OCI-LY7 (cell line): ENCODE results near the gene MTNR1A. TPM values are rescaled to one million over a fixed set of nuclear protein-coding genes. Genes with fewer than 3 reads are reported as not detected.

Experiments used
- BruUV-seq: library from RNA; stranded (reverse); fragments of 400-500 nt; replicated peaks from 2 replicates; lab custom pipeline; 2021; lab: Mats Ljungman, UMichigan
- CTCF ChIA-PET: fragments of 300-600 bp; sonication (Branson Sonifier 250); formaldehyde crosslinking; loops from one replicate; lab custom pipeline; 2022; ENCODE audit warnings: antibody characterized with exemption; ENCODE audit not compliant: unreplicated experiment; lab: Charles Lee
- POLR2A ChIA-PET: fragments of 300-600 bp; sonication (Branson Sonifier 250); formaldehyde crosslinking; loops from one replicate; lab custom pipeline; 2022; ENCODE audit warnings: antibody characterized with exemption; lab: Charles Lee
- DNase-seq: peaks from one replicate; pipeline ENCODE4 v3.0.0-alpha.2; 2015; ENCODE audit warnings: low spot score
- H2AFZ ChIP-seq: fragments of 200-600 bp; sonication (generic), shearing (Covaris generic); 2 replicates; pipeline ENCODE4 v1.6.1; 2014; ENCODE audit warnings: mild to moderate bottlenecking, antibody characterized with exemption, low read length, moderate library complexity
- H3K27ac ChIP-seq: fragments of 200-600 bp; sonication (generic); 2 replicates; pipeline ENCODE4 v1.5.1; 2014; ENCODE audit warnings: mixed run types, low read depth, mild to moderate bottlenecking, moderate library complexity, low read length, inconsistent platforms; ENCODE audit not compliant: poor library complexity, severe bottlenecking
- H3K36me3 ChIP-seq: fragments of 200-600 bp; sonication (generic); 2 replicates; pipeline ENCODE4 v1.6.1; 2014; ENCODE audit warnings: mild to moderate bottlenecking, antibody characterized with exemption, low read length, moderate library complexity, mixed read lengths; ENCODE audit not compliant: insufficient read depth
- H3K4me1 ChIP-seq: fragments of 200-600 bp; sonication (generic); 2 replicates; pipeline ENCODE4 v1.5.1; 2014; ENCODE audit warnings: mild to moderate bottlenecking, low read length; ENCODE audit not compliant: insufficient read depth, poor library complexity, severe bottlenecking
- H3K4me2 ChIP-seq: fragments of 200-600 bp; sonication (generic); 2 replicates; pipeline ENCODE4 v1.6.1; 2014; ENCODE audit warnings: mild to moderate bottlenecking, low read length
- H3K4me3 ChIP-seq: fragments of 200-600 bp; sonication (generic); 2 replicates; pipeline ENCODE4 v1.5.1; 2014; ENCODE audit warnings: mild to moderate bottlenecking, low read depth, low read length; ENCODE audit not compliant: poor library complexity, severe bottlenecking
- H3K79me2 ChIP-seq: fragments of 200-600 bp; sonication (generic); 2 replicates; pipeline ENCODE4 v1.6.1; 2016; ENCODE audit warnings: low read depth, mild to moderate bottlenecking, low read length, moderate library complexity, mixed read lengths; ENCODE audit not compliant: insufficient read depth
- H3K9me2 ChIP-seq: fragments of 200-600 bp; sonication (generic); 2 replicates; pipeline ENCODE4 v1.6.1; 2016; ENCODE audit warnings: mild to moderate bottlenecking, low read length, mixed read lengths; ENCODE audit not compliant: insufficient read depth
- H3K9me3 ChIP-seq: fragments of 200-600 bp; sonication (generic); 2 replicates; pipeline ENCODE4 v1.6.1; 2014; ENCODE audit warnings: mild to moderate bottlenecking, mixed run types, low read length, mixed read lengths
- H4K20me1 ChIP-seq: fragments of 200-600 bp; sonication (generic); 2 replicates; pipeline ENCODE4 v1.6.1; 2014; ENCODE audit warnings: mild to moderate bottlenecking, antibody characterized with exemption, low read length, moderate library complexity, mixed read lengths; ENCODE audit not compliant: insufficient read depth
- EZH2phosphoT487 ChIP-seq: fragments of 200-600 bp; sonication (generic); IDR thresholded peaks from 2 replicates; pipeline ENCODE4 v1.6.1; 2018; ENCODE audit warnings: low read depth, borderline replicate concordance, mild to moderate bottlenecking, mixed run types, antibody characterized with exemption, low read length, moderate library complexity, mixed read lengths
- intact Hi-C: fragments of 100-400 bp; cut with micrococcal nuclease; formaldehyde crosslinking; loops from one replicate; pipeline ENCODE4 v1.10.0; 2022; ENCODE audit not compliant: unreplicated experiment
- total RNA-seq, 2 experiments: library from RNA; depleted of rRNA in 1 of 2; stranded (reverse); fragments of >200 nt in 1 of 2; shearing (Covaris generic) in 1 of 2; gene quantifications; 2 replicates each; pipeline ENCODE4 v1.2.3, GENCODE V29; 2014 to 2022
- TF ChIP-seq, protein P1 (sequence below): fragments of 200-600 bp; sonication (generic); conservative IDR thresholded peaks from 2 replicates; pipeline ENCODE4 v1.5.1; 2014; ENCODE audit warnings: mild to moderate bottlenecking, antibody characterized with exemption, low read length, moderate library complexity, mixed read lengths

The MTNR1A gene
- total RNA-seq, 2 experiments from 2014 or later: not detected

GRCh38 chr4:186563761-186564160, 8.4 kb upstream of the MTNR1A start:
- Histone ChIP-seq H3K4me1 (no peaks in the 10 kb centered on the region), H3K36me3 (no peaks in the 10 kb centered on the region), H3K4me2 (no peak overlapping the region), H3K27ac (no peak overlapping the region), H3K9me3 (no peaks in the 10 kb centered on the region), H3K4me3 (no peak overlapping the region), H3K9me2 (no peaks in the 10 kb centered on the region), H2AFZ (no peak overlapping the region), H4K20me1 (no peaks in the 10 kb centered on the region), H3K79me2 (no peaks in the 10 kb centered on the region)
- TF ChIP-seq, protein P1, sequence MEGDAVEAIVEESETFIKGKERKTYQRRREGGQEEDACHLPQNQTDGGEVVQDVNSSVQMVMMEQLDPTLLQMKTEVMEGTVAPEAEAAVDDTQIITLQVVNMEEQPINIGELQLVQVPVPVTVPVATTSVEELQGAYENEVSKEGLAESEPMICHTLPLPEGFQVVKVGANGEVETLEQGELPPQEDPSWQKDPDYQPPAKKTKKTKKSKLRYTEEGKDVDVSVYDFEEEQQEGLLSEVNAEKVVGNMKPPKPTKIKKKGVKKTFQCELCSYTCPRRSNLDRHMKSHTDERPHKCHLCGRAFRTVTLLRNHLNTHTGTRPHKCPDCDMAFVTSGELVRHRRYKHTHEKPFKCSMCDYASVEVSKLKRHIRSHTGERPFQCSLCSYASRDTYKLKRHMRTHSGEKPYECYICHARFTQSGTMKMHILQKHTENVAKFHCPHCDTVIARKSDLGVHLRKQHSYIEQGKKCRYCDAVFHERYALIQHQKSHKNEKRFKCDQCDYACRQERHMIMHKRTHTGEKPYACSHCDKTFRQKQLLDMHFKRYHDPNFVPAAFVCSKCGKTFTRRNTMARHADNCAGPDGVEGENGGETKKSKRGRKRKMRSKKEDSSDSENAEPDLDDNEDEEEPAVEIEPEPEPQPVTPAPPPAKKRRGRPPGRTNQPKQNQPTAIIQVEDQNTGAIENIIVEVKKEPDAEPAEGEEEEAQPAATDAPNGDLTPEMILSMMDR: no peak
- TF ChIP-seq EZH2phosphoT487: no peak
- intact Hi-C loops: no loop called here
- BruUV-seq: no TSS peak
- CTCF ChIA-PET: no interaction called here
- no peak for DNase-seq
- POLR2A ChIA-PET: no interaction called here

DNA sequence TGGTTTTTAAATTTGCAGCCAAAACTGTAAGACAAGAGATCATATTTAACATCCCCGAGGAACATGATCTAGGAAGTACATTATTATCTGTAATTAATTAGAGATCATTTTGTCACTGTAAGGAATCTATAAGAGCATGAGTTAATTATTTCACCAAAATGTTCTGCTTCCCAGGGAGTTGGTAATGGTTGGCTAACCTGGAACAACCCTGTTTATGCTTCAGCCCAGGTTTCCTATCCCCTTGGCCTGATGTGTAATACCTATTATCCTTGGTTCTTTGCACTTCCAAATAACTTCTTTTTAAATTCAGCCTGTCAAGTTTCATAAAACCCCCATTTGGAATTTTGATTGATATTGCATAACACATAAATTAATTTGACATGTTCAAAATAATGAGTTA, 6.4 kb upstream of the MTNR1A start:
- Histone ChIP-seq H3K9me3 (no peaks in the 10 kb centered on the region), H3K4me3 (no peak overlapping the region), H4K20me1 (no peaks in the 10 kb centered on the region), H3K79me2 (no peaks in the 10 kb centered on the region), H2AFZ (no peak overlapping the region), H3K9me2 (no peaks in the 10 kb centered on the region), H3K27ac (no peak overlapping the region), H3K36me3 (no peaks in the 10 kb centered on the region), H3K4me1 (no peaks in the 10 kb centered on the region), H3K4me2 (no peak overlapping the region)
- ChIA-PET POLR2A (no interaction called here), CTCF (no interaction called here)
- intact Hi-C loops: no loop called here
- no TSS peak for BruUV-seq
- TF ChIP-seq EZH2phosphoT487: no peak
- TF ChIP-seq, protein P1: no peak
- no peak for DNase-seq

DNA sequence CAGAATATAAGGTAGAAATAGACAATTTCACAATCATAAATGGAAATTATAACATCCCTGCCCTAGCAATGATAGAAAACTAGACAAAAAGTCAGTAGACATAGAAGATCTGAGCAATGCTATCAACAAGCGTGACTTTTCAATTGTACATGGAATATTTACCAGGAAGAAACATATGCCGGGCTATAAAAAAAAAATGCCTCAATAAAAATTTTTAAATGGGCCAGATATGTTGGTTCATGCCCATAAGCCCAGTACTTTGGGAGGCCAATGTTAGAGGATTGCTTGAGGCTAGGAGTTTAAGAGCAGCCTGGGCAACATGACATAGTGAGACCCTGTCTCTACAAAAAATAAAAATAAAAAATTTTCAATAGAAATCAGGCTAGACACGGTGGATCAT, 5.3 kb upstream of the MTNR1A start:
- H3K4me1 ChIP-seq: no peaks in the 10 kb centered on the region
- H3K4me2 ChIP-seq: no peak overlapping the region
- BruUV-seq: no TSS peak

More for the DNA sequence above, 5.3 kb upstream of the MTNR1A start:
- ChIA-PET CTCF (no interaction called here), POLR2A (no interaction called here)
- Histone ChIP-seq H3K9me2 (no peaks in the 10 kb centered on the region), H3K9me3 (no peaks in the 10 kb centered on the region), H3K4me3 (no peak overlapping the region), H3K27ac (no peak overlapping the region), H4K20me1 (no peaks in the 10 kb centered on the region), H3K36me3 (no peaks in the 10 kb centered on the region), H2AFZ (no peak overlapping the region), H3K79me2 (no peaks in the 10 kb centered on the region)
- intact Hi-C loops: no loop called here
- TF ChIP-seq, protein P1: no peak
- no peak for TF ChIP-seq EZH2phosphoT487
- no peak for DNase-seq
